ENCODE measurements around the gene PPP1R9B.

Gene PPP1R9B

GRCh38 chr17:50153650-50154575 is 3.4 kb upstream of the PPP1R9B start:
- DNase-seq (ENCODE audit: low spot score): no peak

- DNase-seq (ENCODE audit: low spot score): no peak
These were observed 2.3 kb upstream of the PPP1R9B start for GRCh38 chr17:50152736-50153135.

GRCh38 chr17:50151937-50152547 is 1.6 kb upstream of the PPP1R9B start:
- peak; percentile 91 for DNase-seq (ENCODE audit: low spot score)

DNA sequence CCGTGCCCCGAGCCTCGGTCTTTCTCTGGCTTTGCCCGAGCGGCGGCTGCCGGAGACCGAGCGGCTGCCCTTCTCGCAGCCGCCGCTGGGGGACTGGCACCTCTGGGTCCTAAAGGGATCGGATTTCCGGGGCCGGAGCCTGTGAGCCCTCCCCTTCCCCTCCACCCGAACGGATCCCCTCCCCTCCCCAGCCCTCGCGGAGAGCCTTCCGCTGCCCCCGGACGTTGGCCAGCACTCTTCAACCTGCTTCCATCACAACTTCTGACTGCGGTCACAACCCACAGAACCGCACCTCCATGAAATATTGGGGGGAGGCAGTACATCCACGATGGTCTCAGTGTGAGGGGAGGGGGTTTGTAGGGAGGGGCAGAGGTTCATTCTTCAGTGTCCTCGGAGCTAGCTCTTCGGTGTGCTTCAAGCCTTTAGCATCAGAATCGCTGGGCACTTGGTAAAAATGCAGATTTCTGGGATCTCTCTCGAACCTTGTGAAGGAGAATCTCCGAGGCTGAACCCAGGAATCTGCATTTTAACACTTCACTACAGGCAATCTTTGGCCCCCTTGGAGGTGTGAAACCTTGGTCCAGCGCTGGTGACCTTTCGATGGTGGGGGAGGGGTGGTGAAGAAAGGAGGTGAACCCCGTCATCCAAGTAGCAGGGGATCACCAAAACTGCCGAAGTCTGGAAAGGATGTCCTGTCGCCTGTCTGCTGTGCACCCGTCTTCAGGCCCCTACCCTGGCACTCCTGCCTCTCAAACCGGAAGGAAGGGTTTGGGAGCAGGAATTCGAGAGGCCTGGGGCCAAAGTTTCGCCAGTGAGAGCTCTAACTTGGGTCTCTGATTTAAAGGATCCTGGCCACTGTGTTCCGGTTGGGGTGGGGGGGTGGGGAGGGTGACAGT is 812 bp upstream of the PPP1R9B start:
- peak; percentile 93 for DNase-seq (ENCODE audit: low spot score)

DNA sequence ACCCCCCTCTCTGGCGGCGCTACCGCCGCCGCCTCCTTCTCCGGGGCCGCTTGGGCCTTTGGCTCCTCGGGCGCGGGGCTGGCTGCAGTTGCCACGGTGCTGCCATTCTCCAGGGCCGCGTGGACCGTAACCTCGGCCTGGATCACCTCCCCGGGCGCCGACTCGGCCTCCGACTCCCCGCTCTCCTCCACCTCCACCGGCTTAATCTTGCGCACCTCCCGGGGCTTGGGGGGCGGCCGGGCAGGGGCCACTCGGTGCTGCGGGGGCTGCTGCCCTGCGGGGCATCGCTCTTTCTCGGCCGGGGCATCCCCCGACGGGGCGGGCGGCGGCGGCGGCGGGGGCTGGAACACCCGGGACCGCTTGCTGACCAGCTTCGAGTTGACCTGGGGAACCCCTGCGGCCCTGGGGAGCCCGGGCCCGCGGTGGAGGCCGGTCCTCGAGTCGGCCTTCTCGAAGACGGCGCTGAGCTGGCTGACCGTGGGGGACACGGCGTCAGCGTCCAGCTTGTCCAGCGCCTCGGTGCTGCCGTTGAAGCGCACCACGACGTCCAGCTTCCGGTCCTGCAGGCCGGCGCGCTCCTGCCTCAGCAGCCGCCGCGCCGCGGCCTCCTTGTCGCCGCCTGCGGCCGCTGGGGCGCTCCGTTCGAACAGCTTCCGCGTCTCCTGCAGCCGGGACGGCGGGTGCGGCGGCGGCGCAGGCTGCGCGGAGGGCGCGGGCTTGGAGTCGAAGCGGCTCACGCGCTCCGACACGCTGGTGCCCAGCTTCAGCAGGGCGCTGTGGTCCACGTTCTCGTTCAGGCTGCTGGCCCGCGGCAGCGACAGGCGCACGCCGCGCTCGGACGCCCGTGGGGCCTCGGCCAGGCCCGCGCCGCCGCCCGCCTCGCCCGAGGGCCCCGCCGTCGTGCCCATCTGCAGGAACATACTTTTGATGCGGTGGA is 792 bp downstream of the PPP1R9B start:
- peak; percentile 72 for DNase-seq (ENCODE audit: low spot score)

DNA sequence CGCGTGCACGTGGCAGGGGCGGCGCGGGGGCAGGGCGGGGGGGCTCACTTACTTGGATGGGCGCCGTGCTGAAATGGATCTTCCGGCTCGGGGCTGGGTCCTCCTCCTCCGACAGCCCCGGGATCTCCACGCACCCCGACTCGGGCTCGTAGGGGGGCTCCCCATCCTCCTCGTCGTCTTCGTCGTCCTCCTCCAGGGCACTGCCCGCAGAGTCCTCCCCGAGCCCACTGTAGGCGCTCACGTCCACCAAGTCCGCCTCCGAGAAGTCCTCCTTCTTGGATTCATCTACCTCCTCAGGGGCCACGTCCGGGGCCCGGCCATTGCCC is 1.4 kb downstream of the PPP1R9B start:
- DNase-seq (ENCODE audit: low spot score): no peak

DNA sequence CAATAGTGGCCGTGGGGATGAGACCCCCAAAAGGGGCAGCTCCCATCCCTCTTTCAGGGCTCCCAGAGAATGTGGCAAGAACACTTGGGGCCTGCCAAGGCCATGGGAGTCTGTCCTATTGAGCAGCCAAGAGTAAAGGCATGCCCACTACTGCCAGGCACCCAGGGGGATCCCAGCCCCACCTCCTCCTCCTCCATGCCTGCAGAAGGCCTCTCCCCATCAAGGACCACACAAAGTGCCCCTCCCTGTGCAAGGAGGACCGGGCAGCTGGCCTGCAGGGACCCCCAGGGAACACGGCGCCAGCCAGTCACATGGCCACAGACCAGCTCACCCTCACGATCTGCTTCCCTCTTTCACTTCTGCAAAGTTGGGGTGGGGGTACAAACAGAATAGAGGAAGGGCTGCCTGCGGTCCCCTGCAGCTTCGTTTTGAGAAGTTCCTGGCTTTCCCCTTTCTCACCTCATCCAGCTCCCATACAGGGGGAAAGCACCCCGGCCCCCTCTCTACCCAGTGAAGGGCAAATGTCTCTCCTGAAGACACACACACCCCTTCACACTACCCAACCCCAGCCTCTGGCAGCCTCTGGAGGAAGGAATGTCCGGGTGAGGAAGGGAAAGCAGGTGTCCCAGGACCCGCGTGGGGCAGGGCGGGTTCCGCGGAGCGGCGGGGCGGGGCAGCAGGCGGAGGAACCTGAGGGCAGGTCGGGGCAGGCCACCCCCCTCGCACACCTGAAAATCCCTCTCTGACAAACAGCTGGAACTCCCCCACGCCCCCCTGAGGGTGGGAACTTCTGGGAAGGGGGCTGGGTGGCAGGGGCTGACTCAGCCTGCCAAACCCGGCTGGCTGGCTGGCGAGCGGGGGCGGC is 2.0 kb downstream of the PPP1R9B start:
- peak; percentile 77 for DNase-seq (ENCODE audit: low spot score)

GRCh38 chr17:50147841-50148225 is 2.6 kb downstream of the PPP1R9B start:
- peak; percentile 28 for DNase-seq (ENCODE audit: low spot score)

- no peak for DNase-seq (ENCODE audit: low spot score)
These were observed 3.4 kb downstream of the PPP1R9B start for GRCh38 chr17:50146927-50147665.

- DNase-seq (ENCODE audit: low spot score): no peak
These were observed 4.1 kb downstream of the PPP1R9B start for GRCh38 chr17:50146230-50146926.

DNA sequence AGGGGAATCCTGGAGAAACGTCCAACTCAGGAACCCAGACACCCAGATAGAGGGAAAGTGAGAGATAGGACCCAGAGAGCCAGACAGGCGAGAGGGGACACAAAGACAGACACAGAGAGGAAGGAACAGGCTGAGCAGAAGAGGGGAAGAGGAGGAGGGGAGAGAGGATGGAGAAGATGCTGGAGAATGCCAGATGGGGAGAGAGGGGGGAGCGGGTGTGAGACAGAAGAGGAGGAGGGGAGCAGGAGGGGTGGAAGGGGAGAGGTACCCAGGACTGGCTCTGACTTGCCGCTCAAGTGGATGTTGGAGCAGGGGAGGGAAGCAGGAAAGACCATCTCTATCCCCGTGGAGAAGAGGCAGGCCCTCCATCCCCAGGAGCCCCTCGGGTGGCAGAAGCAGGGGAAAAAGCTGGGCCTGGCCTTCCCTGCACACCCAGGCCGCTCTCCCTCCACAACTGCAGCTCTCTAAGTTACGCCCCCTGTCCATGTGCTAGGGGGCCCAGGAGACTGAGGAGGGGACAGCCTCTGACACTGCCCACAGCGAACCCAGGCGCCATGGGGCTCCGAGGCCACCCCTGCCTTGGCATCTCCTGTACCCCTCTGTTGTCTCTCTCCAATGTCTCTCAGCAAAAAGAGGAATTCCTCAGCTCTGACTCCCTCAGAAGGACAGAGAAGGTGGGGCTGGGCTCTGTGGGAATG is 4.8 kb downstream of the PPP1R9B start:
- DNase-seq (ENCODE audit: low spot score): no peak

- DNase-seq (ENCODE audit: low spot score): no peak
These were observed 5.5 kb downstream of the PPP1R9B start for GRCh38 chr17:50144845-50145531.

DNA sequence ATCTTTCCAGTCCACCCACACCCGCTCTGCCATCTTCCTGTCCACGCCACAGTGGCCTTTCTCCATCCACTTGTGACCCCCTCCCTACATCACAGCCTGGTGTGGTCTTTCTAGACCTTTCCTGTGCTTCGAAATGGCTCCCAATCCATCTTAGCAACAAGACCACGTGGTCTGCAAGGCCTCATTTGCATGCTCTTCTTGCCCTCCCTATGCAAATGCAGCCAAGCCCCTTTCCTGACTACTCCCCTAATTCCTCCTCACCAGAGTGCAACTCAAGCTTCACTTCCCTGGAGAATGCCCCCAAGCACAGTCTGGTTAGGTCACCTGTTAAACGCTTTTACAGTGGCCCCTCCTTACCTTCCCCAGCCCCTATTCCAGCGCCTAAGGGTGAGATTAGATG is 6.1 kb downstream of the PPP1R9B start:
- no peak for DNase-seq (ENCODE audit: low spot score)

DNA sequence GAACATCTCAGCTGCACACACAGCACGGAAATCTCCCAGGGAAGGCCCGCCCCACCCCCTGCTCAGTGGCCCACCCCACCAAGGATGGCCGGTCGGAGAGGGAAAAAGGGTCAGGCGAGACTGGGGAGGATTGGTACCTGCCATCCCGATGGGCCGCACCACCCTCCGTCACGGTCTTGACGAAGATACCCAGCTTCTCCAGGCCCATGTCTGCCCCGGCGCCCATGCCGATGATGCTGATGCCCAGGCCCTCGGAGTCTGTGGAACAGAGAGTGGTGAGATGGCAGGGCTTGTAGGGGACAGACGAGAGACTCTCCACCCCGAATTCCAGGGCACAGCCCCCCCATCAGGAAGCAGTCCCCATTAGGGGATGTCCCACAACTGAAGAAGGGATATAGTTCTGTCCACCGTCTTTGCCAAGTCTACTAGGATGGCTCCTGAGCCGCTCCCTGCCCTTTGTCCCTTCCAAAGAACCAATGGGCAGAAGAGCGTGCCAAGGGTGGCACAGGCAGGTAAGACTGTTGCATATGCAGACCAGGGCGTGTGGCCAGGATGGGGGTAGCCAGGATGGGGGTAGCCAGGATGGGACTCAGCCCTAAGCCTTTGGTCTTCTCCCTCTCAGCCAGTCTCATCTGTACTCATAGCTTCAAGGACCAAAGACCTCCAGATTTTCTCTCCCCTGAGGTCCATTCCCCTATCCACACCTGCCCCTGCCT is 6.9 kb downstream of the PPP1R9B start:
- no peak for DNase-seq (ENCODE audit: low spot score)

DNA sequence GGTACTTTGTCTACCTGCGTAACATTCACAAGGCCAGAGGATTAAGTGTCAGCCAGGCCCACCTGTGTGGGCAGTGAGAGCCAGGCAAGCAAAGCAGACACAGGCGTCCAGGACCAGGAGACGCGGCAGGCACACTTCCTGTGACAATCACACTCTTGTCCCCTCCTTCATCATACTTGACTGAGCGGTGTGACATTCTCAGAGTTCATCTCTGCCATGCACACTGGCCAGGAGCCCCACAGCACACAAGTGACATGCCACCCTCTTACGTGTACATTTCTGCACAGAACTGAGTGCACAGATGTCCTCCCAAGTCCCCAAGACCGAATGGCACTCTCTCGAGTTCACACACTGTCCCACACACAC is 8.7 kb downstream of the PPP1R9B start:
- DNase-seq (ENCODE audit: low spot score): no peak

DNA sequence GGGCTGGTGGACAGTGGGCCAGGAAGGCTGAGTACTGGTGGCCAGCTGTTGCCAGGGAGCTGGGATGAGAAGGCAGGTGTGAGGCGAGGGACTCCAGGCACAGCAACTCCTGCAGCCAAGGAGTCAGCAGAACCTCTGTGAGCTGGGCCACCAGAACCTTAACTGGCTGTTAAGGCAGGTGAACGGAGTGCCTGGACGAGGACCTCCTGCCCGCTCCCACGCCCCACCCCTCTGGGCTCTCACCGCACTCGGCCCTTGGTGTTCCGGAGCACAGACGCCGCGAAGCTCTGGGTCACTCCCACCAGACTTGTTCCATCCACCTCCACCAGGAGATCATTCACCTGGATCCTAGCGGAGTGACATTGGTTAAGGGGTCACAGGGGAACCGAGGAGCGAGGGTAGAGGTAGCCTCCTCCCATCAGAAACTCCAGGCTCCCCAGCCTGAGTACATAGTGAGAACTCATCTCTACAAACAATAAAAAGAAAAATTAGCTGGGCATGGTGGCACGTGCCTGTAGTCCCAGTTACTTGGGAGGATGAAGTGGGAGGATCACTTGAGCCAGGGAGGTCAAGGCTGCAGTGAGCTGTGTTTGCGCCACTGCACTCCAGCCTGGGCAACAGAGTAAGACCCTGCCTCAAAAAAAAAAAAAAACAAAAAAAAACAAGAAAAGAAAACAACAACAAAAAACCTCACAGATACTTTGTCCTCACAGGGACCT is 9.3 kb downstream of the PPP1R9B start:
- no peak for DNase-seq (ENCODE audit: low spot score)
